Vagina (tissue), 2 donors: ENCODE data around the gene GSTM4.

ENCODE experiments used
- POLR2AphosphoS5 ChIP-seq, 2 donors: sonication (generic); formaldehyde crosslinking; IDR thresholded peaks; one replicate each; pipeline ENCODE4 v1.9.0; 2017; ENCODE audit warnings: antibody characterized with exemption in 2 of 2, mild to moderate bottlenecking in 2 of 2, low read depth in 1 of 2; ENCODE audit not compliant: insufficient read depth in 1 of 2
- TF ChIP-seq, protein P1 (sequence below), 3 experiments: fragments of 450-650 bp in 2 of 3; fragments of 200-600 bp in 1 of 3; sonication (generic) in 1 of 3; IDR thresholded peaks; one replicate each; pipeline ENCODE4 v1.5.1; 2017 to 2019; ENCODE audit warnings: antibody characterized with exemption in 3 of 3, mild to moderate bottlenecking in 2 of 3, moderate library complexity in 2 of 3

- TF ChIP-seq POLR2AphosphoS5 (IDR thresholded peaks at IDR 0.05; ENCODE audit: insufficient read depth in 1 of 2, low read depth in 1 of 2) = peak in 1 of 2 donors; percentile 1
- TF ChIP-seq, protein P1, sequence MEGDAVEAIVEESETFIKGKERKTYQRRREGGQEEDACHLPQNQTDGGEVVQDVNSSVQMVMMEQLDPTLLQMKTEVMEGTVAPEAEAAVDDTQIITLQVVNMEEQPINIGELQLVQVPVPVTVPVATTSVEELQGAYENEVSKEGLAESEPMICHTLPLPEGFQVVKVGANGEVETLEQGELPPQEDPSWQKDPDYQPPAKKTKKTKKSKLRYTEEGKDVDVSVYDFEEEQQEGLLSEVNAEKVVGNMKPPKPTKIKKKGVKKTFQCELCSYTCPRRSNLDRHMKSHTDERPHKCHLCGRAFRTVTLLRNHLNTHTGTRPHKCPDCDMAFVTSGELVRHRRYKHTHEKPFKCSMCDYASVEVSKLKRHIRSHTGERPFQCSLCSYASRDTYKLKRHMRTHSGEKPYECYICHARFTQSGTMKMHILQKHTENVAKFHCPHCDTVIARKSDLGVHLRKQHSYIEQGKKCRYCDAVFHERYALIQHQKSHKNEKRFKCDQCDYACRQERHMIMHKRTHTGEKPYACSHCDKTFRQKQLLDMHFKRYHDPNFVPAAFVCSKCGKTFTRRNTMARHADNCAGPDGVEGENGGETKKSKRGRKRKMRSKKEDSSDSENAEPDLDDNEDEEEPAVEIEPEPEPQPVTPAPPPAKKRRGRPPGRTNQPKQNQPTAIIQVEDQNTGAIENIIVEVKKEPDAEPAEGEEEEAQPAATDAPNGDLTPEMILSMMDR (IDR thresholded peaks at IDR 0.05) = no peak
Measured at GRCh38 chr1:109624201-109625010, 31.5 kb upstream of the GSTM4 start.
